ENCODE measurements around the gene CERS6.

CERS6 gene

GRCh38 chr2:168459256-168459655 lies 3.2 kb downstream of the CERS6 start:
- DNase-seq (ENCODE audit: low read depth) = no peak
- H3K4me3 ChIP-seq (ENCODE audit: low read depth, low read length) = no peak overlapping the region
- TF ChIP-seq, protein P1, sequence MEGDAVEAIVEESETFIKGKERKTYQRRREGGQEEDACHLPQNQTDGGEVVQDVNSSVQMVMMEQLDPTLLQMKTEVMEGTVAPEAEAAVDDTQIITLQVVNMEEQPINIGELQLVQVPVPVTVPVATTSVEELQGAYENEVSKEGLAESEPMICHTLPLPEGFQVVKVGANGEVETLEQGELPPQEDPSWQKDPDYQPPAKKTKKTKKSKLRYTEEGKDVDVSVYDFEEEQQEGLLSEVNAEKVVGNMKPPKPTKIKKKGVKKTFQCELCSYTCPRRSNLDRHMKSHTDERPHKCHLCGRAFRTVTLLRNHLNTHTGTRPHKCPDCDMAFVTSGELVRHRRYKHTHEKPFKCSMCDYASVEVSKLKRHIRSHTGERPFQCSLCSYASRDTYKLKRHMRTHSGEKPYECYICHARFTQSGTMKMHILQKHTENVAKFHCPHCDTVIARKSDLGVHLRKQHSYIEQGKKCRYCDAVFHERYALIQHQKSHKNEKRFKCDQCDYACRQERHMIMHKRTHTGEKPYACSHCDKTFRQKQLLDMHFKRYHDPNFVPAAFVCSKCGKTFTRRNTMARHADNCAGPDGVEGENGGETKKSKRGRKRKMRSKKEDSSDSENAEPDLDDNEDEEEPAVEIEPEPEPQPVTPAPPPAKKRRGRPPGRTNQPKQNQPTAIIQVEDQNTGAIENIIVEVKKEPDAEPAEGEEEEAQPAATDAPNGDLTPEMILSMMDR (IDR thresholded peaks at IDR 0.05; ENCODE audit: control insufficient read depth, extremely low read depth, insufficient read depth) = no peak

DNA sequence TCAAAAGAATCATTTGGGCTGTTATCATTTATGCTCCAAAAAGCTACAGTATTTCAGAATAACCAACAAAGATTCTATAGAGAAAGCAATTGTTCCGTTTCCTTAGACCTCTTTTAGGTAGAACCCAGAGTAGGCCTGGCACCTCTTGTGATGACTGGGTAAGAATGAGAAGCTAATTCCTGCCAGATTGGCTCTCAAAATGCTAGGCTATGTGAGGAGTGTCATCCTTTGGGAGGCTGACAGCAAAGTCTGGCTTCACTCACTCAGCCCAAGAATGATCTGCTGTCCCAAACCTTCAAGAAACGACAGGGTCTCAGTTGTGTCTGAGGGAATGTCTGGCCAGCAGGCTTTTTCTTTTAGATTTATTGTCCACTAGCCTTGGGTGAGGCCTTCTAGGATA lies 4.5 kb downstream of the CERS6 start:
- H3K4me3 ChIP-seq (ENCODE audit: low read depth, low read length) = no peak overlapping the region
- DNase-seq (ENCODE audit: low read depth) = no peak
- TF ChIP-seq, protein P1 (IDR thresholded peaks at IDR 0.05; ENCODE audit: control insufficient read depth, extremely low read depth, insufficient read depth) = no peak

GRCh38 chr2:168461178-168461941 lies 5.3 kb downstream of the CERS6 start:
- DNase-seq (ENCODE audit: low read depth) = no peak
- TF ChIP-seq, protein P1 (IDR thresholded peaks at IDR 0.05; ENCODE audit: control insufficient read depth, extremely low read depth, insufficient read depth) = no peak
- H3K4me3 ChIP-seq (ENCODE audit: low read depth, low read length) = no peak overlapping the region

GRCh38 chr2:168461942-168462331 lies 5.9 kb downstream of the CERS6 start:
- DNase-seq (ENCODE audit: low read depth) = no peak
- TF ChIP-seq, protein P1 (IDR thresholded peaks at IDR 0.05; ENCODE audit: control insufficient read depth, extremely low read depth, insufficient read depth) = no peak
- H3K4me3 ChIP-seq (ENCODE audit: low read depth, low read length) = no peak overlapping the region

DNA sequence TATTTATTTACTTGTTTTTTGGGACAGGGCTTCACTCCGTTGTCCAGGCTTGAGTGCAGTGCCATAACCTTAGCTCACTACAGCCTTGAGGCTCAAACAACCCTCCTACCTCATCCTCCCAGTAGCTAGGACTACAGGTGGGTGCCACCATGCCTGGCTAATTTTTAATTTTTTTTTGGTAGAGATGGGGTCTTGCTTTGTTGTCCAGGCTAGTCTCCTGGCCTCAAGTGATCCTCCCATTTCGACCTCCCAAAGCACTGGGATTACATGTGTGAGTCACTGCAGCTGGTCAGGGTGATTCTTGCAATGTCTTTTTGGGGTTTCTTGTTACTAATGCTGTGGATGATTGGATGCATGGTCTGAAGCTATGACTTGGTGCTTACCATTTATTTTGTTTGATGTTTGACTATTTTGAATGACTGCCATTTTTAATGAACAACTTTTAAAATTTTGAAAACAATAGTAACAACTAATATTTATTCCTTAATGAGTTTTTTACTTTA lies 6.5 kb downstream of the CERS6 start:
- H3K4me3 ChIP-seq (ENCODE audit: low read depth, low read length) = no peak overlapping the region
- TF ChIP-seq, protein P1 (IDR thresholded peaks at IDR 0.05; ENCODE audit: control insufficient read depth, extremely low read depth, insufficient read depth) = no peak

DNA sequence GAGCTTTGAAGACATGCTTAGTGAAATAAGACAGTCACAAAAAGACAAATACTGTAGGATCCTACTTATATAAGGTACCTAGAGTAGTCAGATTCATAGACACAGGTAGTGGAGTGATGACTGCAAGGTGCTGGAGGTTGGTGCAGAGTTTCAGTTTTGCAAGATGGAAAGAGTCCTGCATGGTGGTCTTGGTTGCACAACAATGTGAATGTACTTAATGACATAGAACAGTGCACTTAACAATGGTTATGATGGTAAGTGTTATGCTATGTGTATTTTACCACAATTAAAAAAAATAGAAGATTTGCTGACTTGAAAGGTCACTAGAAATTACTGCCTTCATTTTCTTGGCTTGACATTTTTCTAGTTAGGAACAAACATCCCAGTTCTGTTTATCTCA lies 9.5 kb downstream of the CERS6 start:
- H3K4me3 ChIP-seq (ENCODE audit: low read depth, low read length) = no peak overlapping the region
- TF ChIP-seq, protein P1 (IDR thresholded peaks at IDR 0.05; ENCODE audit: control insufficient read depth, extremely low read depth, insufficient read depth) = no peak
- no peak for DNase-seq (ENCODE audit: low read depth)

More for the DNA sequence above, 6.5 kb downstream of the CERS6 start:
- DNase-seq (ENCODE audit: low read depth) = no peak
